Gastroesophageal sphincter (tissue), 3 donors: ENCODE results near the gene TMEM181.

Experiments used
- EP300 ChIP-seq: sonication (generic); formaldehyde crosslinking; IDR thresholded peaks from one replicate; pipeline ENCODE4 v1.6.1; 2017; ENCODE audit warnings: antibody characterized with exemption, mild to moderate bottlenecking
- POLR2A ChIP-seq, 2 donors: fragments of 450-650 bp; IDR thresholded peaks; one replicate each; pipeline ENCODE4 v1.6.1; 2017; ENCODE audit warnings: antibody characterized with exemption in 2 of 2, mild to moderate bottlenecking in 2 of 2, moderate library complexity in 1 of 2
- POLR2AphosphoS5 ChIP-seq: sonication (generic); formaldehyde crosslinking; IDR thresholded peaks from one replicate; pipeline ENCODE4 v1.6.1; 2017; ENCODE audit warnings: antibody characterized with exemption
- TF ChIP-seq, protein P1 (sequence below), 4 experiments: fragments of 200-600 bp in 2 of 4; fragments of 450-650 bp in 2 of 4; sonication (generic) in 1 of 4; IDR thresholded peaks; one replicate each; pipeline ENCODE4 v1.5.1; 2017 to 2019; ENCODE audit warnings: antibody characterized with exemption in 4 of 4, mild to moderate bottlenecking in 2 of 4, moderate library complexity in 2 of 4

DNA sequence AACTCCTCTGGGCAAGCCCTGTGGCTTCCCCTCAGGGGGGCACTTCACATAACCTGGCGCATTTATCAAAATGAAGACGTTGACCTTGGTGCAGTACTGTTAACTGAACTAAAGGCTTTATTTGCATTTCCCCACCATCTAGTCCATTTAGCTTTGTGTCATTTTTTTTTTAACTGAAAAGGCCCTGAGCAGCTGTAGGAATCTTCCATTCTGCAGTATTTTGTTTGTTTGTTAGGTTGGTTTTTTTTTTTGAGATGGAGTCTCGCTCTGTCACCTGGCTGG is 10.7 kb downstream of the TMEM181 start:
- TF ChIP-seq, protein P1, sequence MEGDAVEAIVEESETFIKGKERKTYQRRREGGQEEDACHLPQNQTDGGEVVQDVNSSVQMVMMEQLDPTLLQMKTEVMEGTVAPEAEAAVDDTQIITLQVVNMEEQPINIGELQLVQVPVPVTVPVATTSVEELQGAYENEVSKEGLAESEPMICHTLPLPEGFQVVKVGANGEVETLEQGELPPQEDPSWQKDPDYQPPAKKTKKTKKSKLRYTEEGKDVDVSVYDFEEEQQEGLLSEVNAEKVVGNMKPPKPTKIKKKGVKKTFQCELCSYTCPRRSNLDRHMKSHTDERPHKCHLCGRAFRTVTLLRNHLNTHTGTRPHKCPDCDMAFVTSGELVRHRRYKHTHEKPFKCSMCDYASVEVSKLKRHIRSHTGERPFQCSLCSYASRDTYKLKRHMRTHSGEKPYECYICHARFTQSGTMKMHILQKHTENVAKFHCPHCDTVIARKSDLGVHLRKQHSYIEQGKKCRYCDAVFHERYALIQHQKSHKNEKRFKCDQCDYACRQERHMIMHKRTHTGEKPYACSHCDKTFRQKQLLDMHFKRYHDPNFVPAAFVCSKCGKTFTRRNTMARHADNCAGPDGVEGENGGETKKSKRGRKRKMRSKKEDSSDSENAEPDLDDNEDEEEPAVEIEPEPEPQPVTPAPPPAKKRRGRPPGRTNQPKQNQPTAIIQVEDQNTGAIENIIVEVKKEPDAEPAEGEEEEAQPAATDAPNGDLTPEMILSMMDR (IDR thresholded peaks at IDR 0.05): no peak
- TF ChIP-seq POLR2AphosphoS5 (no peak), POLR2A (IDR thresholded peaks at IDR 0.05) (no peak), EP300 (no peak)
